Stimulated activated CD8-positive, alpha-beta memory T cell treated with anti-CD3 and anti-CD28 coated beads, Interleukin-7, amount 100 ng/mL, for 24 hours (primary cell): Measurements from ENCODE around the gene NUP188.

ENCODE experiments used
- DNase-seq: peaks from one replicate; pipeline ENCODE4 v3.0.0-alpha.2; 2020; ENCODE audit warnings: low read depth

The NUP188 gene

GRCh38 chr9:128913995-128914772 is 33.3 kb upstream of the NUP188 start:
- DNase-seq, result no peak

- no peak for DNase-seq
Observed at GRCh38 chr9:128916204-128916603, 31.3 kb upstream of the NUP188 start.

GRCh38 chr9:128916745-128917144 is 30.8 kb upstream of the NUP188 start:
- no peak for DNase-seq

- DNase-seq, result no peak
Observed at GRCh38 chr9:128917151-128917849, 30.2 kb upstream of the NUP188 start.

- no peak for DNase-seq
Observed at GRCh38 chr9:128918921-128919320, 28.6 kb upstream of the NUP188 start.

GRCh38 chr9:128919402-128920089 is 28.0 kb upstream of the NUP188 start:
- no peak for DNase-seq

GRCh38 chr9:128920381-128921058 is 27.0 kb upstream of the NUP188 start, which contains the start of gene PHYHD1:
PHYHD1 (plus strand) TSS chr9:128920982; CDS start chr9:128922324, 1,342 bp downstream.
- no peak for DNase-seq

- no peak for DNase-seq
Observed at GRCh38 chr9:128921881-128922763, 25.4 kb upstream of the NUP188 start.

- DNase-seq, result no peak
Observed at GRCh38 chr9:128923493-128923883, 24.0 kb upstream of the NUP188 start.

- DNase-seq, result peak; percentile 25
Observed at GRCh38 chr9:128927731-128928411, 19.6 kb upstream of the NUP188 start.

- DNase-seq, result no peak
Observed at GRCh38 chr9:128928624-128929023, 18.9 kb upstream of the NUP188 start.

- no peak for DNase-seq
Observed at GRCh38 chr9:128929560-128929959, 17.9 kb upstream of the NUP188 start.

- no peak for DNase-seq
Observed at GRCh38 chr9:128933731-128934130, 13.8 kb upstream of the NUP188 start.

- DNase-seq, result no peak
Observed at GRCh38 chr9:128936171-128936865, 11.2 kb upstream of the NUP188 start.

- no peak for DNase-seq
Observed at GRCh38 chr9:128937310-128938165, 10.0 kb upstream of the NUP188 start.

GRCh38 chr9:128940271-128940921 is 7.1 kb upstream of the NUP188 start:
- no peak for DNase-seq

- DNase-seq, result no peak
Observed at GRCh38 chr9:128940946-128941755, 6.3 kb upstream of the NUP188 start.
